Measurements from ENCODE around the gene FRMD4A.

DNA sequence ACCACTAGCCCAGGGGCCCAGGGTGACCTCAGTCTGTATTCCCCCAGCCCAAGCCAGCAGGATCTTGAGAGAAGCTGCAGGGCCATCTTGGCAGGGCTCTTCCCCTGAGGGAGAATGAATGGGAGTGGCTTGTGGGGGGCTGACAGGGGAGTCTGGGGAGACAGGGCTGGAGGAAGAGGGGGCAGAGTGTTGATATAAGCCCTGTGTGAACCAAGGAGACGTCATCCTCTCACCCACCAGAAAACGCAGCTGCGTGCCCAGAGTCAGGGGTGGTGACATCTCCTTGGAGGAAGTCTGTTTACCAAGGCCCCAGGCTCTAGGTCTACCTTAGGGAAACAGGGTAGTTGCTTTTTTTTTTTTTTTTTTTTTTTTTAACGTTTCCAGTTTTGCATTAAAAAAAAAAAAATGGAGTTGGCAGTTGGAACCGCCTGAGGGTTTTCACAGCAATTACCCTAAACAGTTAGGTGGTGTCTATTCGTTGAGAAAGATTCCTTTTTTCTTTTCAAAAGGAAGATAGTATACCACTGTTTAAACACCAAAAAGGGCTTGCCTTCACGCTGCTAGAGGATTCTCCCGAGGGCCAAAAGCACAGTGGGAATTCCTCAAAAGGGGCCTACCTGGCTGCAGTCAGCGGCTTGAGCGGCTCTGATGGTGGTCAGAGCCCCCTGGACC is 630.1 kb downstream of the FRMD4A start:
- TF ChIP-seq BHLHE40 (IDR thresholded peaks at IDR 0.05; ENCODE audit: borderline replicate concordance in 1 of 2, low read depth in 2 of 2, low read length in 1 of 2) (no peak), RAD21 (IDR thresholded peaks at IDR 0.05; ENCODE audit: insufficient read depth, low read depth, low read length) (no peak), SMAD5 (IDR thresholded peaks at IDR 0.05; ENCODE audit: low read depth) (no peak), CTCF (IDR thresholded peaks at IDR 0.05 in 2 of 3, conservative IDR thresholded peaks at IDR 0.05 in 1 of 3; ENCODE audit: control insufficient read depth in 2 of 3, extremely low read depth in 1 of 3, insufficient read depth in 1 of 3, low read depth in 3 of 3, low read length in 3 of 3) (no peak)

Data from GM12878 (cell line).